ENCODE data around the gene CEP135. TPM values are rescaled to one million over a fixed set of nuclear protein-coding genes. Genes with fewer than 3 reads are reported as not detected.
A peak's percentile ranks its signal among the peaks of the same experiment; 100 is the strongest.

CEP135 gene
- total and polyA plus RNA-seq, 3 donors from 2014 or later = 5.2 to 28.4 (median 19.9) TPM

DNA sequence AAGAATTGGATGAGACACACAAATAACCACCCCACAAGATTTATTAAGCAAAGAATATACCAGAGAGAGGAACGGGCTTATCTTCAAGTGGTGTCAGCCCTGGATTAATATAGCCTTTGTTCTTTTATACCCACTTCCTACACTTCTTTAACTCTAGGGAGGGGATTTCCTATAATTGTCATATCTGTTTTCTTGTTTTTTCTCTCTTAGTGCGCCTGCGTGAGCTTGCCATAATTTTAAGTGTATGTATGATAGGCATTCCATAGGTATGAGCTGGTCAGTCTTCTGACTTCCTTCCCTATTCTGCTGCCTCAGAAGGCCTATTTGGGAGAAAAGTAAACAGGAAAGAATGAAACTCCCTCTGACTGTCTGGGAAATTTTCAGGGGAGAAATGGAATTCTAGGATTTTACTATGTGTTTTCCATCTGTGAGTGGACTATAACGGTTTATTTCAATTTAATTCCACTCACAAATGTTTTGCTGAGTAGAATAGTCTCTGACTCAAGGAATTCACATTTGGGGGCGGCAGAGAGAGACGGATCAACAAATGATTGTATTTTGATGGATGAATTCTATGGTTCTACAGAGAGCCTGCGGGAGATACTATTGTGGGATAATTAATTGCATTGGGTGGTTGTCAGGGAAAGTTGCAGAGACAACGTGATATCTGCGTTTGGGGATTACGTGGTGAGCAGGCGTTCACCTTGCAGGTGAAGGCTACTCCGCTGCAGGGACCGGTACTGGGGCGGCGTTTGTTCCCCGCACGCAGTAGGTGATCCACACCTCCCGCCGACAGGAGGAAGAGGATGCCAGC lies 626 bp upstream of the CEP135 start:
- H3K9me3 ChIP-seq = no peaks in the 10 kb centered on the region
- peak overlapping the region; percentile 75 to 90 for H3K27ac ChIP-seq
- TF ChIP-seq POLR2A (IDR thresholded peaks at IDR 0.05) (no peak), CTCF (IDR thresholded peaks at IDR 0.05) (no peak)
- no peaks in the 10 kb centered on the region for H3K27me3 ChIP-seq
- peaks cover 8% of the 10 kb centered on the region for H3K4me1 ChIP-seq
- no peaks in the 10 kb centered on the region for H3K36me3 ChIP-seq (ENCODE audit: low read depth, missing control alignments)
- 2 to 3% methylated on average over 15 to 19 of the region's 19 CpGs for WGBS, 2 donors
- no peak for DNase-seq
- intact Hi-C loops (cut with DNase I; ENCODE audit: low total_unique reads) = no loop called here
- H3K4me3 ChIP-seq = peak overlapping the region; percentile 73 to 78

DNA sequence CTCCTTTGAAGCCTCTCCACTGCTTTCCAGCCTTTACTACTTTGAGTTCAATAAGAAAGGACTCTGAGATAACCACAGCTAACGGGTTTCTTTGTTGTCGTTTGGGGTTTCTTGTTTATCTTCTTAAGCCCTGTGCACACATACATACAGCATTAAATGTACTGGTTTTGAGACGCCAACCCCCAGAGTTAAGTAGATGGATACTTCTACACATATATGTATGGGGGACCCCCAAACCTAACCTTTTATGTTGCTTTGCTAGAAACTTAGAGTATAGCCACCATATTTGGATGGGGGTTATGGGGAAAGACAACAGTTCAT lies 697 bp downstream of the CEP135 start:
- no peaks in the 10 kb centered on the region for H3K9me3 ChIP-seq
- WGBS, 2 donors = 0% methylated on average over 3 of the region's 3 CpGs
- intact Hi-C loops (cut with DNase I; ENCODE audit: low total_unique reads) = no loop called here

DNA sequence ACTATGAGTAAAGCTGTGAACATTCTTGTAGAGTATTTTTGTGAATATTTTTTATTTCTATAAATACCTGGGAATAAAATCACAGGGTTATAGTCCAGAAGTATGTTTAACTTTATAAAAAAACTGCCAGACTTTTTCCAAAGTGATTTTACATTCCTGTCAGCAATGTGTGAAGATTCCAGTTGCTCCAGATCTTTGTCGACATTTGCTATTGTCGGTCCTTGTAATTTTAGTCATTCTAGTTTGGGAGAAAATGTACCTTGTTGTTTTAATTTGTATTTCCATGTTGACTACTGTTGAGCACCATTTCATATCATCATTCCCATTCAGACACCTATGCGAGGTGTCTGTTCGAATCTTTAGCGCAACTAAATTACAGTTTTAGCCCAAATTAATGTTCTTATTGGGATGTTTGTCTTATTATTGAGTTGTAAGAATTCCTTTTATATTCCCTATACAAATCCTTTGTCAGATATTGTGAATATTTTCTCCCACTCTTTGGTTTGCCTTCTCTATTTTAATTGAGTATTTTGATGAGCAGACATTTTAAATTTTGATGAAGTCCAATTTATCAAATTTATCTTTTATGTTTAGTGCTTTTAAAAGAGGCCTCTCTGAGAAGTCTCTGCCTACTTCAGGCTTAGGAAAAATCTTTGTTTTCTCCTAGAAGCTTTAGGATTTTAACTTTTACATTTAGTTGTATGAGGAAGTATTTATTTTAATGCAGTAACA lies 2.6 kb downstream of the CEP135 start:
- 93 to 99% methylated on average over 5 of the region's 5 CpGs for WGBS, 2 donors
- intact Hi-C loops (cut with DNase I; ENCODE audit: low total_unique reads) = no loop called here
- TF ChIP-seq CTCF (IDR thresholded peaks at IDR 0.05) (no peak), POLR2A (IDR thresholded peaks at IDR 0.05) (no peak)

More for the DNA sequence above, 697 bp downstream of the CEP135 start:
- H3K4me3 ChIP-seq = peak overlapping the region; percentile 73 to 78
- H3K36me3 ChIP-seq (ENCODE audit: low read depth, missing control alignments) = no peaks in the 10 kb centered on the region
- no peaks in the 10 kb centered on the region for H3K27me3 ChIP-seq
- no peak for DNase-seq
- H3K4me1 ChIP-seq = peaks cover 8% of the 10 kb centered on the region
- H3K27ac ChIP-seq = peak overlapping the region; percentile 75 to 90
- no peak for TF ChIP-seq CTCF (IDR thresholded peaks at IDR 0.05)
- TF ChIP-seq POLR2A (IDR thresholded peaks at IDR 0.05) = no peak

GRCh38 chr4:55955710-55956109 lies 7.0 kb downstream of the CEP135 start:
- 90 to 96% methylated on average over 1 of the region's 1 CpG for WGBS, 2 donors
- TF ChIP-seq POLR2A (IDR thresholded peaks at IDR 0.05) (no peak), CTCF (IDR thresholded peaks at IDR 0.05) (no peak)
- no peaks in the 10 kb centered on the region for H3K27me3 ChIP-seq
- no peak overlapping the region for H3K27ac ChIP-seq
- intact Hi-C loops (cut with DNase I; ENCODE audit: low total_unique reads) = no loop called here
- H3K4me1 ChIP-seq = no peaks in the 10 kb centered on the region
- no peak overlapping the region for H3K4me3 ChIP-seq
- no peaks in the 10 kb centered on the region for H3K9me3 ChIP-seq
- no peak for DNase-seq
- no peaks in the 10 kb centered on the region for H3K36me3 ChIP-seq (ENCODE audit: low read depth, missing control alignments)

More for the DNA sequence above, 2.6 kb downstream of the CEP135 start:
- no peaks in the 10 kb centered on the region for H3K36me3 ChIP-seq (ENCODE audit: low read depth, missing control alignments)
- no peak for DNase-seq
- no peaks in the 10 kb centered on the region for H3K27me3 ChIP-seq
- H3K4me1 ChIP-seq = peaks cover 8% of the 10 kb centered on the region
- H3K4me3 ChIP-seq = no peak overlapping the region
- peak overlapping the region in 1 of 2 donors; percentile 90 for H3K27ac ChIP-seq
- no peaks in the 10 kb centered on the region for H3K9me3 ChIP-seq
